Stimulated activated CD8-positive, alpha-beta memory T cell treated with anti-CD3 and anti-CD28 coated beads, Interleukin-12 subunit alpha, Interleukin-12 subunit beta, amount 100 ng/mL, for 1 hour (primary cell): ENCODE data around the gene MYBPC3.
"Not testable (repeated sequence)": the region's sequence is repeated elsewhere in the genome, so short reads cannot be mapped to it uniquely, and the experiment has no call there.

Experiments used
- DNase-seq: peaks from one replicate; pipeline ENCODE4 v3.0.0-alpha.2; 2020; ENCODE audit warnings: low read depth

The MYBPC3 gene

DNA sequence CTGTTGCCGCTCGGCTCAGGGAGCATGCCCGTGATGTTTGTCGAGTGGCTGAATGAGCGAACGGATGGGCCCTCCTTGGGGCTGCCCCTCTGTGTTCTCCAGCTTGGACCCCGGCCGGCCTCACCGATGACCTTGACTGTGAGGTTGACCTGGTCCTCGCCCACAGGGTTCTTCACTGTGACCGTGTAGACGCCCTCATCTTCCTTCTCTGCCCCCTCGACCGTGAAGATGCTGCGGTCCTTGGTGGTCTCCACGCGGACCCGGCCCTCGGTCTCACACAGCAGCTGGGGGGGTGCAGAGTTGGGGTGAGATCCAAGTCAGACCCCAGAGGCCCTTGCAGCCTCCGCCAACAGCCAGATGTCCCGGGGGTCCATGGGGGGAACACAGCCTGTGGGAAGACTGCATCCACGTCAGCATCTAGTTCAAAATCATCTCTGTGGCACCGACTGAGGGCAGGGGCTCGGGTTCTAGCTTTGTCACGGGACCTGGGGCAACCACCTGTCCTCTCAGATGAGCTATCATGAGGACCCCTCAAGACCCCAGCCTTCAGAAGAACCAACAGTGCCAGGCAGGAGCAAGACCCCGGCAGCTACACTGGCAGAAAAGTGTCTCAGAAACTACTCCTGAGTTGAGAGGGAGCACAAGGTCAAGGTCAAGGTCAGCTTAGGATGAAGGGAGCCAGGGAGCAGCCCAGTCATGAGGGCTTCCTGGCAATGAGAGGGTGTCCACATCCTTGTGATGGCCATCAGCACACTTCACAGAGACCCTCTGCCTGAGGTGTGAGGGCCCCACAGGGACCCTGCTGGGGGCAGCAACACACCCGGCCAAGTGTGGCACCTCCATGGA is 13.9 kb downstream of the MYBPC3 start:
- no peak for DNase-seq

DNA sequence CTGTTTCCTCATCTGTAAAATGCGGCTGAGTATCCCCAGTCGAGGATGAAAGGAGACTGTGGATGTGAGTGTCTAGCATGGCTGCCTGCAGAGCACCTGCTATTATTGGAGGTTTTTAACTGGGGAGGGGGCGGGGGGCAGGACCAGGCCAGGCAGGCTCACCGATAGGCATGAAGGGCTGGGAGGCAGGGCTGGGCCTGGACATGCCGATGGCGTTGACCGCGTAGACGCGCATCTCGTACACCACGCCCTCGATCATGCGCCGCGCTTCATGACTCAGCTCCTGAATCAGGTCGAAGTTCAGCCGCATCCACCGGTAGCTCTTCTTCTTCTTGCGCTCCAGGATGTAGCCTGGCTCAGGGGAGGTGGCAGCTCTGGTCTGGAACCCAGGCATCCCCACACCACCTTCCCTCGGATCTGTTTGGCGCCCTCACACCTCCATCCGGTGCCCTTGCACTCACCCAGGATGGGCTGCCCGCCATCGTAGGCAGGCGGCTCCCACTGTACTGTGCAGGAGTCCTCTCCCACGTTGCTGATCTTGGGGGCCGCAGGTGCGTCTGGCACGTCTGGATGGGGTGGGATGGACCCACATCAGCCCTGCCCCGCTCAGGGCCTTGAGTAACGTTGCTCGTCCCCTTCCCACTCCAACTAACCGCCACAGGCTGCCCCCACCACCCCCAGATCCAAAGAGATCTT is 15.1 kb downstream of the MYBPC3 start:
- no peak for DNase-seq

DNA sequence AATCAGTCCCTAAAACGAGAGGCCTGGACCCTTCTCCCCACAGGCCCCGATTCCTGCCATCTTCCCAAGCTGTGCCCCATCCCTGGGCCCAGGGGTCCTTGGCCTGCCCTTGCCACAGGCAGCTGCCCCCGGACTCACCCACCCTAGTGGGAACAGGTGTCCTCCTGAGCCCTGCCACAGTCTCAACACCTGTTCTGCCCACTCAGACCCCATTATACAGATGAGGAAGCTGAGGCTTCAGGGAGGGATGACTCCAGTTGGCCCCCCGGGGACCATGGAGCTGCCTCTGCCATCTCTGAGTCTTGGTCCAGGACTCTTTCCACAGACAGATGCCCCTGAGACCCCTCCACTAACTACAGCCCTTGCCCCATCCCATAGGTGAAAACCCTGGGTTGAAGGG is 15.9 kb downstream of the MYBPC3 start:
- no peak for DNase-seq

DNA sequence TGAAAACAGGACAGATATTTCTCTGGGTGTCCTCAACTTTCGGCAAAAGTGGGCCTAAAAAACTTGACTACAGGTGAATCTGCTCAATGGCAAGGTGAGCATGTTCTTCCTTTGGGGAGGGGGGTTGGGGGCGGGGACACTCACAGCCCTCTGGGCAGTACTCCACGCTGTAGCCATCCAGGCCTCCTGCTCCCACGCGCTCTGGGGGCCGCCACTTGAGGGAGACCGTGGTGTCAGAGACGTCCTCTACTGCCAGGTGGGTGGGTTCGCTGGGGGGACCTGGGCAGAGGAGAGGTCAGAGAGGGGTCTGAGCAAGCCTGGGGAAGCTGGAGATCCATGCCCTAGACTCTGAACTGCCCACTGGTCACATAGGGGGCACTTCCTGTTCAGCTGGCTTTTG is 16.8 kb downstream of the MYBPC3 start:
- DNase-seq = no peak

DNA sequence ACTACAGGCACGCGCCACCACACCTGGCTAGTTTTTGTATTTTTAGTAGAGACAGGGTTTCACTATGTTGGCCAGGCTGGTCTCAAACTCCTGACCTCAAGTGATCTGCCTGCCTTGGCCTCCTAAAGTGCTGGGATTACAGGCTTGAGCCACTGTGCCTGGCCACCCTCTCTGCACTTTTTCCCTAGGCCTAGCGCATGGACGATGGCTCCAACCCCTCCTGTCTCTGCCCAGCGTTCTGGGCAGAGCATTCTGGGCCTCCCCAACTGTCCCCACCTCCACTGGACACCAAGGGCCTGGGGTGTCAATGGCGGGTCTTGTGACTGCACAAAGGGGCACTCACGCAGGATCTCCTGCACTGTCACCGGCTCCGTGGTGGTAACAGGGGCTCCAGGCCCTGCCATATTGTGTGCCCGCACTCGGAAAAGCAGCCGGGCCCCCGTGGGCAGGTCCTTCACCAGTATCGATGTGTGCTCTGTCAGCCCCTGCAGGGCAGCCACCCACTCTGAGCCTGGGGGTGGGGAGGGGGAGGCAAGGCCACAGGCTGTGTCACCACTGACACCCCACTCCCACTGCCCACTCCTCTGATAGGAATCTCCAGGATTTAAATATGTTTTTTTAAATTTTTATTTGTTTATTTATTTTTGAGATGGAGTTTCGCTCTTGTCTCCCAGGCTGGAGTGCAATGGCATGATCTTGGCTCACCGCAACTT is 17.6 kb downstream of the MYBPC3 start:
- not testable (repeated sequence) for DNase-seq

DNA sequence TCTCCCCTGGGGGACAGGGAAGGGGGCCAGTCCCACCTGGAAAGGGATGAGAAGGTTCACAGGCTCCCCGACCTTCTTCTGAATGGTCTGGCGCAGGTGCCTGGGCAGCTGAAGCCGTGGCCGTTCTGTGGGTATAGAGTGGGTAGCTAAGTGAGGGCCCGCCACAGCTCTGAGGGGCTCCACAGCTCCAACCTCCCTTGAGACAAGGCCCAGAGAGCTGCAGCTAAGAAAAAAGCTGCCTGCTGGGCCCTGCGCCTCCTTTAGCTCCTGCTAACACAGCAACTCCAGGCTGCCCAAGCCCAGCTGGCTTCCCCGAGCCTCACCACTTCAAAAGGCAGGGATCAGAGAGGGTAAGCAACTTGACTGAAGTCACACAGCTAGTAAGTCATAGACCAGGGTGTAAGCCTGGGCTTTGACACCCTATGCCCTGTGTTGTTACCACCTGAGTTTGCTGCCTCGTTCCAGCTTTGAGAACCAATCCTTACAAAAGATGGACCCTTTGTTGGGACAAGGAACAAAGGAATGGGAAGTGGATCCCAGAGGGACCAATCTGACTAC is 18.5 kb downstream of the MYBPC3 start:
- DNase-seq = no peak

DNA sequence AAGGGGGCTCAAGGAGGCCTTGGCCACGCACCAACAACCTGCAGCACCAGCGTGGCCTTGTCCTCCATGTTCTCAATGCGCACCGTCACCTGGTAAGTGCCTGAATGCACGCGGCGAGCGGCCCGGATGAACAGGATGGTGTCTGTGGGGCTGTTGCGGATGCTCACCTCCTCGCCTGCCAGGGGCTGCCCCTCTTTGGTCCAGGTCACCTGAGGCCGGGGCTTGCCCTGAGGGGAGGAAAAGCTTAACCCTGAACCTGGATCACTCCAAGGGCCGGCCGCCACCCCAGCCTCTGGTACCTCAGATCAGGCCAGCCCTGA is 19.0 kb downstream of the MYBPC3 start:
- DNase-seq = no peak

DNA sequence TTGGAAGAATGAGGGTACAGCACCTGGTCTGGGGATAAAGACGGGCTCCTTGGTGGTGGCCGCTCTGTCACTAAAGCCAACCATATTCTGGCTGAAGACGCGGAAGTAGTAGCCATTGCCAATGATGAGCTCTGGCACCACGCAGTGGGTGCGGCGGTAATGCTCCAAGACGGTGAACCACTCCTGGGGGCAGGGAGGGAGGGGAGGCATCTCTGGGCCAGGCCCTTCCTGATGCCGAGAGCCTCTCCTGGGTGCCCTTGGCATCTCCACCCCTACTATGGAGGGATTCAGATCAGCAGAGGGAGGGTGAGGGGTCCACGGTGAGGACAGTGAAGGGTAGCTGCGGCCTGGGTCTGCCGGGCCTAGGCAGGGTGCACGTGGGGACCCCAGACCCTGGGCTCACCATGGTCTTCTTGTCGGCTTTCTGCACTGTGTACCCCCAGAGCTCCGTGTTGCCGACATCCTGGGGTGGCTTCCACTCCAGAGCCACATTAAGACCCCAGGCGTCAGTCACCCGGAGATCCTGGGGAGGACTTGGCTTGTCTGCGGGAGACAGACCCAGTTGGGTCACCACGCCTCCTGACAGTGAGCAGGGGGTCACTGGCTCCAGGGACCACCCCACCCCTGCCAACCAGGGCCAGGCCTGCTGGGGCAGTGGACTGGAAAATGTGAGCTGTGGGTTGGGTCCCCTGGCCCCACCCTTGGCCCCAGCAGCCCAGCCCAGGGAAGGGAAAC is 19.5 kb downstream of the MYBPC3 start:
- DNase-seq = no peak

DNA sequence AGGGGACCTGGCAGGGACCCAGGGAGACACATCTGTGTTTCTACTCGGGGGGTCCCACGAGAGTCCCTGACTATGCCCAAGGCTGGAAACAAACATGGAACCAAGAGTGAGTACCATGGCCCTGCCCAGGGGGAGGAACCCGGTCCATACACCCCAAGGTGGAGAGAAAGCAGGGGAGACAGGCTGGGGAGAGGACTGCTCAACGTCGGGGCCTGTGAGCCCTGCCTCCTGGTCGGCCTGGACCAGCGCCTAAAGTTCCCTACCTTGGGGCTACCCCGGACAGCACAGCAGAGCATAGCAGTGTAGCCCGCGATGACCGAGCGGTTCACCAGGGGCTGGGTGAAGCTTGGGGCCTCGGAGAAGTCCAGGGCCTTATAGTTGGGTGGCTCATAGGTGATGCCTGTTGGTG is 20.2 kb downstream of the MYBPC3 start:
- no peak for DNase-seq

DNA sequence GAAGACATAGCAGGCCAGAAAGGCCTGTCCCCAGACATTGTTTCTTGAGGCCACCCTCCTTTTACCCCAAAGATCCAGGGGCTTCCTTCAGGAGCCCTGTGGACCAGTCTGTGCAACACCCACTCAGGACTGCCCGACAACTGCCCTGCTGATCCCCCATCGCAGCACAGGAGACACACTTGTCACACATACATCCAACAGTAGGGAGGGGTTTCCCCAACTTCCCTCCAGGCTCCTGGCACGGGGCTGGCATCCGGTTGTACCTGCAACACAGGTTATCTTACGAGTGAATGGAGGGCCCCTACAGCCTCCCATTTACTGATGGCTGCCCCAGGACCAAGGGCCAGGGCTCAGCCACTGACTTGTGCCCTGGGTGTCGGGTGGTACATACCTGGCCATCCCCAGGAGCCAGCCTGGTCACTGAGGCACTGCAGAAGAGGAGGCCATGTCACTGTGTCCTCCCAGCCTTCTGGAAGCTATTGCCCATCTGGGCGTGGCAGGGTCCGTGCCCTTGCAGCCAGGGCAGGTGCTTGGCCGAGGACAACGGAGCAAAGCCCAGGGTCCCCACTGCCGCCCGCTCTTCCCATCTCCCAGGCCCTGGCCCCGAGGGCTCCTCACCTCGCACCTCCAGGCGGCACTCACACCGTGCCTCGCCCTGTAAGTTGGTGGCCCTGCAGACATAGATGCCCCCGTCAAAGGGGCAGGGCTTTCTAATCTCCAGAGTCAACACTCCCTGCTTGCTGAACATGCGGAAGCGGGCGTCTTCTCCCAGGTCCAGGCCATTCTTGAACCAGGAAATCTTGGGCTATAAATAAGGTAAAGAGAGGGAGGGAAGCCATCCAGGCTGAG is 20.8 kb downstream of the MYBPC3 start:
- DNase-seq = no peak

DNA sequence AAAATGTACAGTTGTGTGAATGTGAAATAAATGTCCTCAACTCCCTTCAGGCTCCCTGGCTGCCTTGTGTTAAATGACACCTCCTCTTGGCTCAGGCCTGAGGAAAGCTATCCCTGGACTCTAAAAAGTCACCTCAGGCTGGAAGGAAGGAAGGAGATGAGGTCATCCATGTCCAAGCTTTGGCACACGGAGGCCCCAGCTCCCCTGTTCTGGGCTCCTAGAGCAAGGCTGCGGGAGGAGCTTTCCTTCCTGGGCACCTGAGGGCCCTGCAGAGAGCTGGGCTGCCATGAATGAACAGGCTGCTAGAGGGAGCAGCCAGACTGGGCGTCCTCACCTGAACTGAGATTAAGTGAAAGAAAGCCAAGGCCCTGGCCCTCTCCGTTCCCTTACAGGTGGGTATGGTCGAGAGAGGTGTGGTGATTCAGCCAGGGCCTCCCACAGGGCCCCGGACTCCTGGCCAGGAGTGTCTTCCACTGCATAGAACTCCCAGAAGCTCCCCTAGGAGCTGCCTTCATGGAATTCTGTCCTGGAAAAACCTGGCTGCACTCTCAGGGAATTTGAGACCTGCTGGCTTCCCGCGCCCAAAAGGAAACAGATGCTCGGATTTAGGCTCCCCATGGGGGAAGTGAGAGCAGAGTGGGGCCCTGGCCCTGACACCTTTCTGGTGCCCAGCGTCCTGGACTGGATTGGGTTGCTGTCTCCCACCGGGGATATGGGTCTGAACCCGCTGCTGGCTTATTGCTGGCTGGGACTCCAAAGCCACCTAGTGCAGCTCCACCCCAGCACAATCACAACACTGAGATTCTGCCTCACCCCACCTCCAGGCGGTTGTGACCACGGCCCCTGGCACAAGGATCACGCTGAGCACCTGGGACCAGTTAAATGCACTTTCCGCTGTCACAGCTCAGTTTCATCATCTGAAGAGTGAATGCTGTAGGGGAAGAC is 22.2 kb downstream of the MYBPC3 start:
- no peak for DNase-seq

DNA sequence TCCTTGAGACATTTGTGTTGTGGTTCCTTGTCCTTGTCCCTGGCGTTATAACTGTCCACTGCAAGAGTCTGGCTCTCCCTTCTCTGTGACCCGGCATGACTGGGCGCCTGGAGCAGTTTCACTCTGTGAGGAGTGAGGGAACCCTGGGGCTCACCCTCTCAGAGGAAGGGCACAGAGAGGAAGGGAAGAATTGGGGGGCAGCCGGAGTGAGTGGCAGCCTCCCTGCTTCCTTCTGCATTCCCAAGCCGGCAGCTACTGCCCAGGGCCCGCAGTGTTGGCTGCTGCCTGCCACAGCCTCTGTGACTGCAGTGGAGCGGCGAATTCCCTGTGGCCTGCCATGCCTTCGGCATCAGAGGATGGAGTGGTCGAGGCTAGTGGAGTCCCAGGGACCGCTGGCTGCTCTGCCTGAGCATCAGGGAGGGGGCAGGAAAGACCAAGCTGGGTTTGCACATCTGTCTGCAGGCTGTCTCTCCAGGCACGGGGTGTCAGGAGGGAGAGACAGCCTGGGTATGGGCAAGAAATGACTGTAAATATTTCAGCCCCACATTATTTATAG is 23.0 kb downstream of the MYBPC3 start:
- DNase-seq = no peak

DNA sequence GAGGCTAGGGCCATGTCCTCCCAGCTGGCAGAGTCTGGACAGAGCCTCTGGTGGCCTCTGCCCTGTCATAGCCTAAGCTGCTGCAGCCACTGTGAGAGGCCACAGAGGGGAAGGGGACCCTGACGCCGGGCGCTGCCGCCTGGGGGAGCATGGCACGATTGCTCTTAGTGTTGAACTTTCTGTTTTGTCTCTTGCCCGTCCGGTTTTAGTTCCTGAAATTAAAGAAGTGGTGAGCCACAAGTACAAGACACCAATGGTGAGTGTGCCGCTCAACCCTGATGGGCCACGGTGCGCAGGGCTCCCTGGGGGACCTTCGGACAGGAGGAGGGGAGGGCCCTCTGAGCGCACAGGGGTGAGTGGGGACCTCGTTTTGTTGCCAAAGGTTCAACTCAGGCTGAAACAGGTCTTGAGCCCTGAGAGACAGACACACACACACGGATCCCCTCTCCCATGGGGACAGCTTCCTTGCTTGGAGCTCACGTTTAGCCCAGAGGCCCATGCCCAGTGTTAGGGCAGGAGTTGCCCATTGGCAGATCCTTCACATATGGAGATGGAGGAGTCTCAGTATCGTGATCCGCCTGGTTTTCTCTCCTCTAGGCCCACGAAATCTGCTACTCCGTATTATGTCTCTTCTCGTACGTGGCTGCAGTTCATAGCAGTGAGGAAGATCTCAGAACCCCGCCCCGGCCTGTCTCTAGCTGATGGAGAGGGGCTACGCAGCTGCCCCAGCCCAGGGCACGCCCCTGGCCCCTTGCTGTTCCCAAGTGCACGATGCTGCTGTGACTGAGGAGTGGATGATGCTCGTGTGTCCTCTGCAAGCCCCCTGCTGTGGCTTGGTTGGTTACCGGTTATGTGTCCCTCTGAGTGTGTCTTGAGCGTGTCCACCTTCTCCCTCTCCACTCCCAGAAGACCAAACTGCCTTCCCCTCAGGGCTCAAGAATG is 23.8 kb downstream of the MYBPC3 start:
- no peak for DNase-seq

DNA sequence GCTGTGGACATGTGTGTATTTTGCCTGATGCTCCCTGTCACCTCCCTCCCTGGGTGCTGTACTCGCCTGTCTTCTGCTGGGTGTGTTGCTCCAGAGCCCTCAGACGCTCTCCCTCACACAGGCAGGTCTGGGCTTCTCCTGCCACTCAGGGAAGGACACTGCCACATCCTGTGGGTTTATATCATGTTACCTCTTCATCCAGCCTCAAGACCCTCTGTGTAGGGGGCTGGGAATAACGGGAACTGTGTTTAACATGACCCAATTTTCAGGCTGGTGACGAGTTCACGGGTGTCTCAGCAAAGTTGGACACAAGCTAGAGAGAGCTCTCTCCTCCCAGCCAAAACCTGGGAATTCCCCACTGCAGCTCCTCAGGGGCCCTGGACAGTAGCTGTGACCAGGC is 24.6 kb downstream of the MYBPC3 start:
- DNase-seq = no peak

DNA sequence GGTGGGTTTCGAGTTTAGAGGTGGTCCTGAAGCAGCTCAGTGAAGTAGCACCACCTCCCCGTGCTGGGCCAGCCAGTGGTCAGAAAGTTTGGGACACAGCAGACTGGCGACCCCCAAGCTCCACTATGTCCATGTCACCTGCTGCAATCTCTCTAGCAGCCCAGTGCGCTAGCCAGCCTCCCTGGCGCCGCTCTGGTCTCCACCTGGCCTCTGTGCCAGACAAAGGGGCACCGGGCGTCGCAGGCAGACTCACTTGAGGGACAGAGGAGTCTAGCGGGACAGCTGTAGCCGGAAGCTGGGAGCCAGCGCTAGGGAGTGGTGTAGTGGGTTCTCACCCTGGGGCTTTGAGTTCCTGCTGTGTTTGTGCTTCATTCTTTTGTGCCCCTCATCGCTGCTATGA is 25.5 kb downstream of the MYBPC3 start:
- no peak for DNase-seq

DNA sequence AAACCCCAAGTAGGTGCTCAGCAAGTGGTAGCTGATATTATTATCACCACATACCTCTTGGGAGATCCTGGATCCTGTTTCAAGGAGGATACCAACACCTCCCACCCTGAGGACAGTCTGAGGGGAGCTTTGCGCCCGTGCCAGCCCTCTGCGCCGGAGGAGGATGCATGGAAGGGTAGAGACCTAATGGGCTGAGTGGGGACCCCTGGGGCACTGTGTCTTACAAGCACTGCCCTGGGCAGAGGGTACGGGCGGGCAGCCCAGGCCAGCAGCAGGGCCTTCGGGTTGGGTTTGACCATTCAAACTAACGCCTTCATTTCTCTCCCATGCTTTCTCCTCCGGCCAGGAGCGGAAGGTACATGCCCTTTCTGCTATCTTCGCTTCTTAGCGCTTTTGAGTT is 26.3 kb downstream of the MYBPC3 start:
- no peak for DNase-seq

DNA sequence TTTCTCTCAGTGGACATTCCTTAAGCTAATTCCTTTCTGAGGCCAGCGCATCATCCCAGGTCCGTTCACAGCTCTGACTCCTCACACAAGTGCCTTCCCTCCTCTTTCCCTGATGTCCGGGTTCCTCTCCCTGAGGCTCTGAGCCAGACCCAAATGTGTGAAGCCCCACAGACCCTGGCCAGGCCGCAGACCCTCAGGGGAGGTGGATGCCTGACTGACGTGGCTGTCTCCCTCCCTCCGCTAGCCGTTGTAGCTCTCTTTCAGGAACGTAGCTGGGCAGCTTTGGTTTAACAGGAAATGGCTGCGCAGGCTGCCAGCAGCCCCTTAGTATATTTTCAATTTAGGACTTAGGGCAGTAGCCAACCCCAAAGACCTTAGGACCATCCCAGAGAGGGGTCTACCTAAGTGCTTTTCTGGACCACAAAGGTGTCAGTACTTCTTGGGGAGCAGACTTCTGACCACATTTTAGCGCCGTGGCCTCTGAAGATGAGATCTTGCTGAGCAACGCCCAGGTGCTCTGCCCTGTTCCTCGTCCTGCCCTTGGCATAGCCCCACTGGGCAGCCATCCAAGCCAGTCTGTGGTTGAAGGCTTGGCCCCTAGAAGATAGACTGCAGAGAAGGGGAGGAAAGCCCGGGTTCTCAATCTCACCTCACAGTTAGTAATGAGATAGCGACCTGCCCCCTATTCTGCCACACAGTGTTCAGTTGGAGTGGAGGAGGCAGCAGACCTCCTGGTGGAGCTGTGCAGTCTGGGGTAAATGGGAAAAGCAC is 27.0 kb downstream of the MYBPC3 start:
- DNase-seq = no peak

DNA sequence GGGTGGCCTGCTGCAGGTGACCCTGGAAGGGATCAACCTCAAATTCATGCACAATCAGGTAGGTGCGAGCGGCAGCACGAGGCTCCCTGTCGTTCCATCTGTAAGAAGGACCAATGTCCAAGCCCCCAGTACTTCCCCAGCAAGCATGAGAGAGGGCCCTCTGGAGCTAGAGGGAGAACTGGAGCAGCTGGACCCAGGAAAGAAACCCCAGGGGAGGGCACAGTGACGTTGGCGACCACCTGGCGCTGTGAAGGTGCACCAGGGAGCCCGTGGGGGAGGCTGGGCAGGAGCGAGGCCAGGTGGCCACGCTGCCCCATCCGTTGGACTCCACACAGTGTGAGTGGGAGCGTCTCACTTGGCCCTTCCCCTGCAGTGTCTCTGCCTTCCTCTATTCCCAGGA is 28.0 kb downstream of the MYBPC3 start:
- no peak for DNase-seq
